BJ (cell line): ENCODE results near the gene B3GAT1. TPM values are rescaled to one million over a fixed set of nuclear protein-coding genes. Genes with fewer than 3 reads are reported as not detected.

Experiments
- CTCF ChIA-PET: fragments of 350-600 bp; formaldehyde crosslinking; extraction: SDS; loops from one replicate; lab custom pipeline; 2021; ENCODE audit warnings: antibody characterized with exemption, inconsistent platforms; lab: Yijun Ruan, JAX
- POLR2A ChIA-PET: fragments of 300-600 bp; sonication (Branson Sonifier 250); formaldehyde crosslinking; extraction: SDS; loops from one replicate; lab custom pipeline; 2021; ENCODE audit warnings: antibody characterized with exemption; lab: Charles Lee
- DNase-seq: peaks from one replicate; pipeline ENCODE4 v3.0.0-alpha.2; 2011; ENCODE audit warnings: low read depth
- H3K27me3 ChIP-seq: 2 replicates; pipeline ENCODE4 v1.6.0; 2011; ENCODE audit warnings: low read length; ENCODE audit not compliant: control insufficient read depth, insufficient read depth
- H3K36me3 ChIP-seq: 2 replicates; pipeline ENCODE4 v1.5.1; 2011; ENCODE audit warnings: low read length; ENCODE audit not compliant: control insufficient read depth, insufficient read depth
- H3K4me3 ChIP-seq: 2 replicates; pipeline ENCODE4 v1.5.1; 2011; ENCODE audit warnings: low read depth, mild to moderate bottlenecking, control low read depth, low read length
- CTCF ChIP-seq: IDR thresholded peaks from 2 replicates; pipeline ENCODE4 v1.5.1; 2011; ENCODE audit warnings: low read depth, mild to moderate bottlenecking, control low read depth, inconsistent platforms, low read length, moderate library complexity; ENCODE audit not compliant: insufficient read depth
- polyA plus RNA-seq: library from polyadenylated mRNA; depleted of rRNA; stranded (reverse); fragments of >200 nt; gene quantifications from 2 replicates; pipeline ENCODE4 v1.2.3, GENCODE V29; 2011

B3GAT1 gene
- polyA plus RNA-seq, 1 experiment: not detected

GRCh38 chr11:134455516-134455915 lies 43.5 kb upstream of the B3GAT1 start:
- ChIA-PET POLR2A (no interaction called here), CTCF (no interaction called here)
- no peak for TF ChIP-seq CTCF
- no peak overlapping the region for H3K4me3 ChIP-seq
- H3K27me3 ChIP-seq: no peaks in the 10 kb centered on the region
- no peaks in the 10 kb centered on the region for H3K36me3 ChIP-seq
- no peak for DNase-seq

- ChIA-PET POLR2A (no interaction called here), CTCF (interaction anchor here (0.5 to 0.6 kb wide), 2 partner anchors 131 to 312 kb away, joined by 4 to 5 read pairs; no protein-coding TSS in a partner anchor)
- TF ChIP-seq CTCF: no peak
- DNase-seq: no peak
- Histone ChIP-seq H3K36me3 (no peaks in the 10 kb centered on the region), H3K27me3 (no peaks in the 10 kb centered on the region), H3K4me3 (no peak overlapping the region)
Measured at GRCh38 chr11:134454146-134454690, 42.2 kb upstream of the B3GAT1 start.

GRCh38 chr11:134453441-134453840 lies 41.4 kb upstream of the B3GAT1 start:
- H3K27me3 ChIP-seq: no peaks in the 10 kb centered on the region
- H3K4me3 ChIP-seq: no peak overlapping the region
- ChIA-PET POLR2A (no interaction called here), CTCF (interaction anchor here (0.5 to 0.6 kb wide), 2 partner anchors 130 to 313 kb away, joined by 4 to 5 read pairs; no protein-coding TSS in a partner anchor)
- H3K36me3 ChIP-seq: no peaks in the 10 kb centered on the region
- TF ChIP-seq CTCF: no peak
- no peak for DNase-seq

- no peak overlapping the region for H3K4me3 ChIP-seq
- no peak for TF ChIP-seq CTCF
- ChIA-PET CTCF (no interaction called here), POLR2A (no interaction called here)
- no peak for DNase-seq
- H3K27me3 ChIP-seq: no peaks in the 10 kb centered on the region
- no peaks in the 10 kb centered on the region for H3K36me3 ChIP-seq
Measured at GRCh38 chr11:134452838-134453155, 40.8 kb upstream of the B3GAT1 start.

GRCh38 chr11:134452026-134452837 lies 40.2 kb upstream of the B3GAT1 start:
- no peak for TF ChIP-seq CTCF
- POLR2A ChIA-PET: no interaction called here
- no peak overlapping the region for H3K4me3 ChIP-seq
- CTCF ChIA-PET: no interaction called here
- no peaks in the 10 kb centered on the region for H3K36me3 ChIP-seq
- no peak for DNase-seq
- H3K27me3 ChIP-seq: no peaks in the 10 kb centered on the region
